ENCODE results near the gene CARMIL3.
A peak's percentile ranks its signal among the peaks of the same experiment; 100 is the strongest.
"Not testable (repeated sequence)": the region's sequence is repeated elsewhere in the genome, so short reads cannot be mapped to it uniquely, and the experiment has no call there.

The CARMIL3 gene

GRCh38 chr14:24051789-24052655, at the start of gene CARMIL3:
CARMIL3 (plus strand) TSS chr14:24052009; CDS start chr14:24052154, 145 bp downstream.
- peak; percentile 37 to 53 for DNase-seq (ENCODE audit: low read depth in 2 of 2)

GRCh38 chr14:24006471-24006816, 45.4 kb upstream of the CARMIL3 start:
- DNase-seq (ENCODE audit: low read depth in 2 of 2) = not testable (repeated sequence)

- peak; percentile 40 to 70 for DNase-seq (ENCODE audit: low read depth in 2 of 2)
Observed at GRCh38 chr14:24006817-24007652, 44.8 kb upstream of the CARMIL3 start.

GRCh38 chr14:24011051-24011450, 40.8 kb upstream of the CARMIL3 start:
- DNase-seq (ENCODE audit: low read depth in 2 of 2) = no peak

GRCh38 chr14:24012726-24013273, 39.0 kb upstream of the CARMIL3 start:
- not testable (repeated sequence) for DNase-seq (ENCODE audit: low read depth in 2 of 2)

- DNase-seq (ENCODE audit: low read depth in 2 of 2) = peak in 1 of 2 donors; percentile 31
Observed at GRCh38 chr14:24013654-24014514, 37.9 kb upstream of the CARMIL3 start.

GRCh38 chr14:24015745-24016144, 36.1 kb upstream of the CARMIL3 start:
- not testable (repeated sequence) for DNase-seq (ENCODE audit: low read depth in 2 of 2)

GRCh38 chr14:24018978-24019377, 32.8 kb upstream of the CARMIL3 start:
- not testable (repeated sequence) for DNase-seq (ENCODE audit: low read depth in 2 of 2)

GRCh38 chr14:24019944-24020343, 31.9 kb upstream of the CARMIL3 start:
- DNase-seq (ENCODE audit: low read depth in 2 of 2) = not testable (repeated sequence)

GRCh38 chr14:24020520-24020919, 31.3 kb upstream of the CARMIL3 start:
- DNase-seq (ENCODE audit: low read depth in 2 of 2) = not testable (repeated sequence)

GRCh38 chr14:24024939-24025418, 26.8 kb upstream of the CARMIL3 start:
- DNase-seq (ENCODE audit: low read depth in 2 of 2) = not testable (repeated sequence)

GRCh38 chr14:24029687-24030086, 22.1 kb upstream of the CARMIL3 start:
- DNase-seq (ENCODE audit: low read depth in 2 of 2) = not testable (repeated sequence)

GRCh38 chr14:24031331-24031730, 20.5 kb upstream of the CARMIL3 start:
- not testable (repeated sequence) for DNase-seq (ENCODE audit: low read depth in 2 of 2)

- DNase-seq (ENCODE audit: low read depth in 2 of 2) = no peak
Observed at GRCh38 chr14:24032727-24033418, 18.9 kb upstream of the CARMIL3 start.

GRCh38 chr14:24035769-24036168, 16.0 kb upstream of the CARMIL3 start:
- DNase-seq (ENCODE audit: low read depth in 2 of 2) = not testable (repeated sequence)

- DNase-seq (ENCODE audit: low read depth in 2 of 2) = peak; percentile 44 to 58
Observed at GRCh38 chr14:24036169-24036962, 15.4 kb upstream of the CARMIL3 start.

- not testable (repeated sequence) for DNase-seq (ENCODE audit: low read depth in 2 of 2)
Observed at GRCh38 chr14:24036963-24037657, 14.7 kb upstream of the CARMIL3 start.

GRCh38 chr14:24037658-24038037, 14.2 kb upstream of the CARMIL3 start:
- DNase-seq (ENCODE audit: low read depth in 2 of 2) = no peak

- no peak for DNase-seq (ENCODE audit: low read depth in 2 of 2)
Observed at GRCh38 chr14:24038686-24039085, 13.1 kb upstream of the CARMIL3 start.

All from stimulated activated CD4-positive, alpha-beta T cell treated with anti-CD3 and anti-CD28 coated beads, Interleukin-4, amount 100 ng/mL, for 48 hours (primary cell).